Panc1 (cell line): Measurements from ENCODE around the gene TOB1. TPM values are rescaled to one million over a fixed set of nuclear protein-coding genes. Genes with fewer than 3 reads are reported as not detected.

Experiments used
- ATAC-seq: fragments of 200-7000 bp; cut with Tn5 transposase; 2 replicates; pipeline ENCODE4 v1.9.1; 2020; ENCODE audit warnings: mild to moderate bottlenecking, moderate library complexity
- BruUV-seq: library from RNA; stranded (reverse); fragments of 400-500 nt; replicated peaks from 2 replicates; lab custom pipeline; 2021; lab: Mats Ljungman, UMichigan
- CTCF ChIA-PET: fragments of 300-600 bp; sonication (Branson Sonifier 250); formaldehyde crosslinking; loops from one replicate; lab custom pipeline; 2022; ENCODE audit warnings: antibody characterized with exemption; lab: Charles Lee
- POLR2A ChIA-PET: fragments of 300-600 bp; sonication (Branson Sonifier 250); formaldehyde crosslinking; loops from one replicate; lab custom pipeline; 2022; ENCODE audit warnings: antibody characterized with exemption; lab: Charles Lee
- DNase-seq: peaks from one replicate; pipeline ENCODE4 v3.0.0-alpha.2; 2010; ENCODE audit warnings: low read depth, low spot score
- H3K27ac ChIP-seq: 2 replicates; pipeline ENCODE4 v1.5.1; 2011; ENCODE audit warnings: mild to moderate bottlenecking, low read length, inconsistent platforms
- H3K27me3 ChIP-seq: fragments of 200-500 bp; sonication (Bioruptor generic); 2 replicates; pipeline ENCODE4 v1.6.0; 2014; ENCODE audit warnings: low read length, inconsistent platforms; ENCODE audit not compliant: control insufficient read depth, insufficient read depth
- H3K36me3 ChIP-seq: fragments of 200-500 bp; sonication (Bioruptor generic); 2 replicates; pipeline ENCODE4 v1.5.1; 2014; ENCODE audit warnings: inconsistent platforms, mild to moderate bottlenecking, low read length, moderate library complexity; ENCODE audit not compliant: control insufficient read depth, insufficient read depth
- H3K4me1 ChIP-seq: 2 replicates; pipeline ENCODE4 v1.5.1; 2011; ENCODE audit warnings: inconsistent platforms, mild to moderate bottlenecking, low read length, moderate library complexity; ENCODE audit not compliant: control insufficient read depth, insufficient read depth
- H3K4me3 ChIP-seq, 2 experiments: 2 replicates each; pipeline ENCODE4 v1.5.1; 2011 to 2012; ENCODE audit warnings: low read depth in 2 of 2, low read length in 2 of 2, mild to moderate bottlenecking in 2 of 2, inconsistent platforms in 1 of 2, moderate library complexity in 1 of 2
- H3K9me3 ChIP-seq: fragments of 200-500 bp; sonication (Bioruptor generic); 2 replicates; pipeline ENCODE4 v1.5.1; 2014; ENCODE audit warnings: low read depth, mild to moderate bottlenecking, inconsistent platforms, low read length, moderate library complexity; ENCODE audit not compliant: control insufficient read depth, insufficient read depth
- CTCF ChIP-seq: fragments of 450-650 bp; IDR thresholded peaks from 2 replicates; pipeline ENCODE4 v1.5.1; 2017; ENCODE audit warnings: mild to moderate bottlenecking
- POLR2AphosphoS5 ChIP-seq: IDR thresholded peaks from 2 replicates; pipeline ENCODE4 v1.6.1; 2012; ENCODE audit warnings: mild to moderate bottlenecking, low read depth, low read length, moderate library complexity
- REST ChIP-seq, 2 experiments: IDR thresholded peaks; 2 replicates each; pipeline ENCODE4 v1.6.1; 2011 to 2012; ENCODE audit warnings: low read depth in 2 of 2, control low read depth in 1 of 2, low read length in 1 of 2, mild to moderate bottlenecking in 1 of 2, moderate library complexity in 1 of 2; ENCODE audit not compliant: insufficient read depth in 1 of 2
- SIN3A ChIP-seq: IDR thresholded peaks from 2 replicates; pipeline ENCODE4 v1.6.1; 2012; ENCODE audit warnings: low read depth, mild to moderate bottlenecking, low read length, moderate library complexity, borderline replicate concordance; ENCODE audit not compliant: insufficient read depth
- TCF7L2 ChIP-seq: IDR thresholded peaks from 2 replicates; pipeline ENCODE4 v1.6.1; 2011; ENCODE audit warnings: mild to moderate bottlenecking, low read depth, low read length, inconsistent platforms
- in situ Hi-C: cut with HindIII; loops from 2 replicates; pipeline ENCODE4 v1.10.0; 2016; ENCODE audit warnings: low sequenced_read_pairs, low pct_unique_long_range_greater_than_20kb
- intact Hi-C: fragments of 100-400 bp; cut with micrococcal nuclease; formaldehyde crosslinking; loops from one replicate; pipeline ENCODE4 v1.10.0; 2022; ENCODE audit not compliant: unreplicated experiment
- total RNA-seq: library from RNA; stranded (reverse); gene quantifications from one replicate; pipeline ENCODE4 v1.2.1, GENCODE V29; 2021; ENCODE audit not compliant: unreplicated experiment

Gene TOB1
- total RNA-seq, 1 experiment from 2014 or later, result 117 TPM

- Histone ChIP-seq H3K27me3 (no peaks in the 10 kb centered on the region), H3K4me3 (no peak overlapping the region), H3K4me1 (peaks cover 9% of the 10 kb centered on the region), H3K27ac (peak overlapping the region; percentile 24), H3K36me3 (no peaks in the 10 kb centered on the region), H3K9me3 (no peaks in the 10 kb centered on the region)
- CTCF ChIA-PET, result interaction anchor here (0.7 to 0.9 kb wide), 2 partner anchors 10 to 16 kb away, joined by 3 read pairs; no protein-coding TSS in a partner anchor
- no peak for DNase-seq
- TF ChIP-seq CTCF (no peak), POLR2AphosphoS5 (no peak), TCF7L2 (no peak), REST (IDR thresholded peaks at IDR 0.05; ENCODE audit: insufficient read depth in 1 of 2, low read depth in 2 of 2, low read length in 1 of 2) (no peak), SIN3A (no peak)
- intact Hi-C loops (no loop called here), in situ Hi-C loops (no loop called here)
- no TSS peak for BruUV-seq
- POLR2A ChIA-PET, result interaction anchor here (0.6 to 1.0 kb wide), 3 partner anchors 21 to 1284 kb away, joined by 3 to 4 read pairs (median 3); no protein-coding TSS in a partner anchor
- ATAC-seq, result peak; percentile 42; the same call in 1 of the 2 replicates
Measured at GRCh38 chr17:50883850-50884438, 17.8 kb upstream of the TOB1 start.

GRCh38 chr17:50882851-50883250 is 16.7 kb upstream of the TOB1 start:
- intact Hi-C loops (no loop called here), in situ Hi-C loops (no loop called here)
- Histone ChIP-seq H3K27me3 (no peaks in the 10 kb centered on the region), H3K27ac (no peak overlapping the region), H3K4me3 (no peak overlapping the region), H3K4me1 (peaks cover 9% of the 10 kb centered on the region), H3K9me3 (no peaks in the 10 kb centered on the region), H3K36me3 (no peaks in the 10 kb centered on the region)
- ChIA-PET POLR2A (no interaction called here), CTCF (interaction anchor here (0.6 to 0.7 kb wide), 2 partner anchors 17 kb away, joined by 3 read pairs; no protein-coding TSS in a partner anchor)
- no TSS peak for BruUV-seq
- no peak for DNase-seq
- peak; percentile 72; the same call in 1 of the 2 replicates for ATAC-seq
- TF ChIP-seq CTCF (no peak), SIN3A (no peak), REST (IDR thresholded peaks at IDR 0.05; ENCODE audit: insufficient read depth in 1 of 2, low read depth in 2 of 2, low read length in 1 of 2) (no peak), TCF7L2 (no peak), POLR2AphosphoS5 (no peak)
